Peyer's patch (tissue), 4 donors: ENCODE data around the gene KCNIP4.

ENCODE experiments used
- CTCF ChIP-seq, 6 experiments: fragments of 450-650 bp in 4 of 6; fragments of 200-600 bp in 2 of 6; sonication (generic) in 1 of 6; IDR thresholded peaks; one replicate each; pipeline ENCODE4 v1.5.1; 2017 to 2019; ENCODE audit warnings: antibody characterized with exemption in 6 of 6, mild to moderate bottlenecking in 3 of 6, moderate library complexity in 1 of 6
- POLR2A ChIP-seq, 2 donors: fragments of 450-650 bp; IDR thresholded peaks; one replicate each; pipeline ENCODE4 v1.5.1; 2017; ENCODE audit warnings: antibody characterized with exemption in 2 of 2, mild to moderate bottlenecking in 2 of 2, moderate library complexity in 2 of 2

DNA sequence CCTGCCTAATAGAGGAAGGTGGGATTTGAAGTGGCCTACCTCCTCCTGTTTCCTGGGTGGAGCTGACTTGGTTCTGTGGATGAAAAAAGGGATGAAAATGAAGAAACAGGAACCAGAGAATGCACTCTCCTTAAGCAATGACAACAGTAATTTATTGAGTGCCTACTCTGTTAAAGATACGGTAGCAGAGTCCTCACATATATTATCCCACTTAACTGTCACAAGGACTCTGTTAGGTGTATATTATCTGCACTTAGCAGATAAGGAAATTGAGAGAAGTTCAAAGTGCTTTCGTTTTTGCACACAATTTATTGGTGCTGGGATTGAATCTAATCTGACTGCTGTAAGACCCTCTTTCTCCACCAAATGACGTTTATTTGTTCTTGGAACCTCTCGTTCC, 947.1 kb downstream of the KCNIP4 start:
- TF ChIP-seq CTCF (IDR thresholded peaks at IDR 0.05) (no peak), POLR2A (IDR thresholded peaks at IDR 0.05) (no peak)
